Vagina (tissue), 2 donors: Measurements from ENCODE around the gene NINJ2. TPM values are rescaled to one million over a fixed set of nuclear protein-coding genes. Genes with fewer than 3 reads are reported as not detected.
"Not testable (repeated sequence)": the region's sequence is repeated elsewhere in the genome, so short reads cannot be mapped to it uniquely, and the experiment has no call there.

ENCODE experiments used
- DNase-seq, 2 donors: peaks; one replicate each; pipeline ENCODE4 v3.0.0-alpha.2; 2017; ENCODE audit errors: extremely low spot score in 2 of 2
- H3K27ac ChIP-seq: fragments of 200-600 bp; sonication (generic); one replicate; pipeline ENCODE4 v1.5.1; 2019
- H3K27me3 ChIP-seq: fragments of 200-600 bp; sonication (generic); one replicate; pipeline ENCODE4 v1.5.1; 2019
- H3K36me3 ChIP-seq, 2 donors: fragments of 200-600 bp; sonication (generic); one replicate each; pipeline ENCODE4 v1.5.1; 2017 to 2019
- H3K4me1 ChIP-seq: fragments of 200-600 bp; sonication (generic); one replicate; pipeline ENCODE4 v1.5.1; 2019
- H3K4me3 ChIP-seq, 2 donors: fragments of 200-600 bp; sonication (generic); 1 replicate in 1 of 2; 2 replicates in 1 of 2; pipeline ENCODE4 v1.5.1; 2016 to 2019
- H3K9me3 ChIP-seq: fragments of 200-600 bp; sonication (generic); one replicate; pipeline ENCODE4 v1.5.1; 2019
- POLR2A ChIP-seq, 2 donors: fragments of 450-650 bp; IDR thresholded peaks; one replicate each; pipeline ENCODE4 v1.6.1; 2017; ENCODE audit warnings: antibody characterized with exemption in 2 of 2, mild to moderate bottlenecking in 2 of 2, moderate library complexity in 2 of 2
- POLR2AphosphoS5 ChIP-seq, 2 donors: sonication (generic); formaldehyde crosslinking; IDR thresholded peaks; one replicate each; pipeline ENCODE4 v1.9.0; 2017; ENCODE audit warnings: antibody characterized with exemption in 2 of 2, mild to moderate bottlenecking in 2 of 2, low read depth in 1 of 2; ENCODE audit not compliant: insufficient read depth in 1 of 2
- intact Hi-C: fragments of 100-400 bp; cut with DNase I; formaldehyde crosslinking; loops from one replicate; pipeline ENCODE4 v1.15.1; 2023
- total RNA-seq: library from RNA; depleted of rRNA; stranded (reverse); fragments of >200 nt; gene quantifications from one replicate; pipeline ENCODE4 v1.2.3, GENCODE V29; 2016
- TF ChIP-seq, protein P1 (sequence below), 3 experiments: fragments of 450-650 bp in 2 of 3; fragments of 200-600 bp in 1 of 3; sonication (generic) in 1 of 3; IDR thresholded peaks; one replicate each; pipeline ENCODE4 v1.5.1; 2017 to 2019; ENCODE audit warnings: antibody characterized with exemption in 3 of 3, mild to moderate bottlenecking in 2 of 3, moderate library complexity in 2 of 3

The NINJ2 gene
- total RNA-seq, 1 donor from 2014 or later, result 23.8 TPM

DNA sequence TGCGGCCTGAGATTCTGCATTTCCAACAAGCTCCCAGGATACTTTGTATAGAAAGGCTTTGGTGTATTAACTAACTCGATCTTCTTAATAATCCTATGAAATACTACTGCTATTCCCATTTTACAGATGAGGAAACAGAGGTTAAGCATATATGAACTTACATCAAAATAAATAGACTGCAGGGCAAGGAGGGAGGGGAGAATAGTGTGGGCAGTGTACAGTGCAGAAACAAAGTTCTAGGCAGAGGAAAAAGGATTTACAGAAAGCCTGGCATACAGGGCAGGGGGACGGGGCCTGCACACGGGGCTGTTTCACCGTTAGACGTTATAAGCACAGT is 19.0 kb downstream of the NINJ2 start:
- TF ChIP-seq, protein P1, sequence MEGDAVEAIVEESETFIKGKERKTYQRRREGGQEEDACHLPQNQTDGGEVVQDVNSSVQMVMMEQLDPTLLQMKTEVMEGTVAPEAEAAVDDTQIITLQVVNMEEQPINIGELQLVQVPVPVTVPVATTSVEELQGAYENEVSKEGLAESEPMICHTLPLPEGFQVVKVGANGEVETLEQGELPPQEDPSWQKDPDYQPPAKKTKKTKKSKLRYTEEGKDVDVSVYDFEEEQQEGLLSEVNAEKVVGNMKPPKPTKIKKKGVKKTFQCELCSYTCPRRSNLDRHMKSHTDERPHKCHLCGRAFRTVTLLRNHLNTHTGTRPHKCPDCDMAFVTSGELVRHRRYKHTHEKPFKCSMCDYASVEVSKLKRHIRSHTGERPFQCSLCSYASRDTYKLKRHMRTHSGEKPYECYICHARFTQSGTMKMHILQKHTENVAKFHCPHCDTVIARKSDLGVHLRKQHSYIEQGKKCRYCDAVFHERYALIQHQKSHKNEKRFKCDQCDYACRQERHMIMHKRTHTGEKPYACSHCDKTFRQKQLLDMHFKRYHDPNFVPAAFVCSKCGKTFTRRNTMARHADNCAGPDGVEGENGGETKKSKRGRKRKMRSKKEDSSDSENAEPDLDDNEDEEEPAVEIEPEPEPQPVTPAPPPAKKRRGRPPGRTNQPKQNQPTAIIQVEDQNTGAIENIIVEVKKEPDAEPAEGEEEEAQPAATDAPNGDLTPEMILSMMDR (IDR thresholded peaks at IDR 0.05), result no peak
- TF ChIP-seq POLR2AphosphoS5 (IDR thresholded peaks at IDR 0.05; ENCODE audit: insufficient read depth in 1 of 2, low read depth in 1 of 2) (no peak), POLR2A (IDR thresholded peaks at IDR 0.05) (no peak)
- H3K36me3 ChIP-seq, result no peaks in the 10 kb centered on the region
- H3K27ac ChIP-seq, result peak overlapping the region; percentile 98
- H3K9me3 ChIP-seq, result no peaks in the 10 kb centered on the region
- intact Hi-C loops, result loop anchor here (10.0 kb wide), 1 partner anchor 111 kb away; the partner anchor contains the start of gene WNK1
- peaks cover 73% of the 10 kb centered on the region for H3K4me1 ChIP-seq
- no peaks in the 10 kb centered on the region for H3K27me3 ChIP-seq
- H3K4me3 ChIP-seq, result no peak overlapping the region
- no peak for DNase-seq

DNA sequence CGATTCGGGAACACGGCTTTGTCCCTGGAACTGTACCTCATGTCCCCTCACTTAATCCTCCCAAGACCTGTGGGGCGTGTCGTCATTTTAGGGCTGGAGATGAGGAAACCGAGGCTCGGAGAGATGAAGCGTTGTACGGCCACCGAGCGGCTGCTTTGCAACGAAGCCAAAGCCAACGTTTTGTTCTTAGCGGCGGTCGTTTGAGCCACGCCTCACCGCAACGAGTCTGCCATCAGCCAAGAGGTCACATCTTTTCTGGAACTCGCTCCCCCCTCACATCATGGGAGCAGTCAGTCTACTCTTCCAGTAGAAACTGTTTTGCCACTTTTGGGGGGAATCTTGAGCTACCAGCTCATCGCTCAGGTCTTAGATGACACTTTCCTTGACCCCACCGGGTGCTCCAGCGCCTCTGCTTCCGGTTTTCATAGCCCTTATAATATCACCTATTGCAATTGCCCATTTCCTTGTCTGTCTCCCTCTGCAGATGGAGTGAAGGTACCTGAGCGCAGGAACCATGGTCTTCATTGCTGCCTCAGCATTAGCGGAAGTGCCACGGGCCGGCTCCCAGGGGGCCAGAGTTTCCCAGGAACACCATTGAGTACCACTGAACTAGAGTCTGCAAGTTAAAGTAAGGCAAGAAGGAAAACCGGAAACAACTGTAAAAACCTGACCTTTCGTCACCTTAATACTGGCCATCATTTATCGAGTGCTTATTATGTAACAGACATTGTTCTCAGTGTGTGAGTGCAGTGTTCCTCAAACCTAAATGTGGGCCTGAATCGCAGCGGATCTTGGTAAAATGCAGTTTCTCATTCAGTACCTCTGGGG is 19.6 kb downstream of the NINJ2 start:
- intact Hi-C loops, result loop anchor here (10.0 kb wide), 1 partner anchor 111 kb away; the partner anchor contains the start of gene WNK1
- H3K4me3 ChIP-seq, result peak overlapping the region; percentile 68 to 72
- no peaks in the 10 kb centered on the region for H3K27me3 ChIP-seq
- H3K36me3 ChIP-seq, result no peaks in the 10 kb centered on the region
- no peak for DNase-seq
- H3K27ac ChIP-seq, result peak overlapping the region; percentile 98
- no peaks in the 10 kb centered on the region for H3K9me3 ChIP-seq
- H3K4me1 ChIP-seq, result peaks cover 79% of the 10 kb centered on the region
- TF ChIP-seq POLR2AphosphoS5 (IDR thresholded peaks at IDR 0.05; ENCODE audit: insufficient read depth in 1 of 2, low read depth in 1 of 2), result no peak
- TF ChIP-seq POLR2A (IDR thresholded peaks at IDR 0.05), result no peak
- TF ChIP-seq, protein P1 (IDR thresholded peaks at IDR 0.05), result no peak

DNA sequence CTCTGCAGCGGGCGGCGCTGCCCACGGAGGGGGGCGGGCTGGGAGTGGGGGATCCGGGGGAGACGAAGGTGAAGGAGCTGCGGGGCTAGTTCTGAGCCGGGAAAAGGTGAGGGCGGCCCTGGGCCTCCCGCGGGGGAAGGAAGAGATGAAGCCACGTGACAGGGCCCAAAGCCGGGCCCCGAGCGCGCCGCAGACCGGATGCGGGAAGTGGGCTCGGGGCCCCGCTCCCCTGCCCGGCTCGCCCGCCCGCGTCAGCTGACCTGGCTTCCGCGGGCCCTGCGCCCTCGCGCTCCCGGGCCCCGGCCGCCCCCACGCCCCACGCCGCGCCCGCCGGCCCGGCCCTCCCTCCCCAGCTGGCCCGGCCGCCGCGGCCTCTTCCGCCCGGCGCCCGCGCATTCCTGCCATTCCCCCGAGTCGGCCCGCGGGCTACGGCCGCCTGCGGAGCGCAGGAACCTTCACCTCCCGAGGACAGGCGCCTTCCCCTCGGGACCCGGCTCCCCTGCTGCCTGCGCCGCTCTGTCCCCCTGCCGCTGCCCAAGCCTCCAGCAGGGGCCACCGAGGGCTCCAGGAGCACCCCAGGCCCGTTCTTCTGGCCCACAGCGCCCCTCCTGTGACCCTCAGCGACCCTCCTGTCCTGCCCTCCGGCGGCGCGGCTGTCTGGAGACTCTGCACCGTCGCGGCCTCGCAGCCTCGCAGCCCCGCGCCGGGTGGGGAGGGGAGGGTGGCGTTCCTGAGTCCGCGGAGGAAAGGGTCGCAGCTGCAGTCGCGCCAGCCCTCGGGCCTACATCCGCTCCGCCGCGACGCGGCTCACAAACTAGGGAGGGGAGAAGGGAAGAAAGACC is 20.4 kb downstream of the NINJ2 start:
- peak overlapping the region; percentile 68 to 72 for H3K4me3 ChIP-seq
- H3K27me3 ChIP-seq, result no peaks in the 10 kb centered on the region
- H3K4me1 ChIP-seq, result peaks cover 81% of the 10 kb centered on the region
- H3K36me3 ChIP-seq, result no peaks in the 10 kb centered on the region
- no peak for DNase-seq
- intact Hi-C loops, result loop anchor here (10.0 kb wide), 1 partner anchor 112 kb away; the partner anchor contains the start of gene WNK1
- no peaks in the 10 kb centered on the region for H3K9me3 ChIP-seq
- TF ChIP-seq POLR2AphosphoS5 (IDR thresholded peaks at IDR 0.05; ENCODE audit: insufficient read depth in 1 of 2, low read depth in 1 of 2) (peak in 1 of 2 donors; percentile 68), POLR2A (IDR thresholded peaks at IDR 0.05) (no peak)
- TF ChIP-seq, protein P1 (IDR thresholded peaks at IDR 0.05), result peak in 1 of 3 experiments; percentile 14
- peak overlapping the region; percentile 98 for H3K27ac ChIP-seq

DNA sequence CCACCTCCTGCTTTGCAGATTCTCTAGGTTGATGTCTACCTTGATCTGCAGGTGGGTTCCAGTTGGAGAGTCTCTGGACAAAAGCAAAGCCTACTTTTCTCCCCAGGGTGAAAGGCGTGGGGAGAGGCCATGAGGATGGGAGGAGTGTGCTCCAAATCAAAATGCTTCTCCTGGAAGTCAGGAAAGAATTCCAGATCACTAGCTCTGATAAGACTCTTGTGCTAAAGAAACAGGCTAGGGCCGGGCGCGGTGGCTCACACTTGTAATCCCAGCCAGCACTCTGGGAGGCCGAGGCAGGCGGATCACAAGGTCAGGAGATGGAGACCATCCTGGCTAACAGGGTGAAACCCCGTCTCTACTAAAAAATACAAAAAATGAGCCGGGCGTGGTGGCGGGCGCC is 21.9 kb downstream of the NINJ2 start:
- not testable (repeated sequence) for H3K9me3 ChIP-seq, DNase-seq, H3K36me3 ChIP-seq, H3K27me3 ChIP-seq, H3K4me3 ChIP-seq
- intact Hi-C loops, result loop anchor here (10.0 kb wide), 1 partner anchor 113 kb away; the partner anchor contains the start of gene WNK1
- H3K4me1 ChIP-seq, result peaks cover 65% of the 10 kb centered on the region
- peak overlapping the region; percentile 98 for H3K27ac ChIP-seq

DNA sequence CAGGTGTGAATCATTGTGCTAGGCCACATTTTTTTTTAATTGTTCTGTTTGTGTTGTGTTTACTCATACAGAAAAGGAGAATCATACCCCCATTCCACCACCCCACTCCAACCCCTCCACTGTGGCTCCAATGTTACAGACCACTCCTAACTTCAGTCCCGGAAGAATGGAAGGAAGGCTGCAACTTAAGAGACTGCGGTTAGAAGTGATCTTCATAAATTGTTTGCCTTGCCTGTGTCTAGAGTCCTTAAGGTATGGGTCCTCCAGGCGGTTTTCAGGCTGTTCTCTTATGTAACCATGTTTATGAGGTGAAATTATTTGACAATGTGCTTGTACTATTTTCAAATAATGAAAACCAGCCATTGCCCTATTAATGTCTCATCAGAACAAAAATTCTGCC is 22.5 kb downstream of the NINJ2 start:
- H3K27ac ChIP-seq, result peak overlapping the region; percentile 98
- H3K4me3 ChIP-seq, result no peak overlapping the region
- H3K27me3 ChIP-seq, result no peaks in the 10 kb centered on the region
- TF ChIP-seq, protein P1 (IDR thresholded peaks at IDR 0.05), result no peak
- no peak for TF ChIP-seq POLR2A (IDR thresholded peaks at IDR 0.05)
- TF ChIP-seq POLR2AphosphoS5 (IDR thresholded peaks at IDR 0.05; ENCODE audit: insufficient read depth in 1 of 2, low read depth in 1 of 2), result no peak
- intact Hi-C loops, result loop anchor here (10.0 kb wide), 1 partner anchor 114 kb away; the partner anchor contains the start of gene WNK1
- peaks cover 60% of the 10 kb centered on the region for H3K4me1 ChIP-seq
- no peaks in the 10 kb centered on the region for H3K36me3 ChIP-seq
- DNase-seq, result no peak
- H3K9me3 ChIP-seq, result no peaks in the 10 kb centered on the region
